Measurements from ENCODE around the gene CACNG3. TPM values are rescaled to one million over a fixed set of nuclear protein-coding genes. Genes with fewer than 3 reads are reported as not detected.
"Not testable (repeated sequence)": the region's sequence is repeated elsewhere in the genome, so short reads cannot be mapped to it uniquely, and the experiment has no call there.

The CACNG3 gene
- total RNA-seq, 2 donors from 2014 or later = not detected

DNA sequence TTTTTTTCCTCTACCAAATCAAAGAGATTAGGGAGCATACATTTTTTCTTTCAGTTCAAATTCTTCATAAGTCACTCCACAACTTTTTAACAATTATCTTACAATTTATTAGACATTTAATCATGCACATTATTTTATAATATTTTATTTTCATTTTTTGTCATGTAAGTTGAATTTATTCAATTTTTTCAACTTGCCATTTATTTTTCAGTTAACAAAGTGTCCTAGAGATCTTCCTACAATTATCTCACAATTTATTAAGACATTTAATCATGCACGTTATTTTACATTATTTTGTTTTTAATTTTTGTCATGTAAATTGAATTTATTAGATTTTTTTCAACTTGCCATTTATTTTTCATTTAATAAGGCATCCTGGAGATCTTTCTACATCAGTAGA, 16.2 kb downstream of the CACNG3 start:
- DNase-seq (no peak), ATAC-seq (no peak)
- intact Hi-C loops (cut with DNase I) = no loop called here

DNA sequence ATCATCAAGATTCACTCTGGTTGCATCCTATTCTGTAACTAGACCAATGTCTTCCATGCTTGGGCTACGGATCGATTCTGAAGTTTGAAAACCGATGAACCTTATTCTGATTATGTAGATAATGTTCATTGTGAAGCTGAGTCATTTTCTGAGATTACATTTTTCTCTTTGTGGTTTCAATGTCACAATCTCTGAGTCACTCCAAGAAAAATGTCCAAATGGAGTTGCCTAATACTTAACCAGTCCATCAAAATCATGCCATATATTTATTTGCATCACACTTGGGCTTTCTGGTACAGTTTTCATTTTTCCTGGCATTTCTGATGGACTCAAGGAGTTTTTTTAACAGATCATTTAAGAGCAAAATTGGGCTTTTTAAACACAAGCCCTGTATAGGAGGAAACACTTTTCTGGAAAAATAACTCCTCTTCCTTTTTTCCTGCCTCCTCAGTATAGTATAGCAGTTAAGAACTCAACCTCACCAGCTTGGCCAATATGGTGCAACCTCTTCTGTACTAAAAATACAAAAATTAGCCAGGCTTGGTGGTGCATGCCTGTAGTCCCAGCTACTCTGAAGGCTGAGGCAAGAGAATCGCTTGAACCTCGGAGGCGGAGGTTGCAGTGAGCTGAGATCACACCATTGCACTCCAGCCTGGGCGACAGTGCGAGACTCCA, 17.5 kb downstream of the CACNG3 start:
- no peak for ATAC-seq
- intact Hi-C loops (cut with DNase I) = no loop called here
- DNase-seq = no peak

DNA sequence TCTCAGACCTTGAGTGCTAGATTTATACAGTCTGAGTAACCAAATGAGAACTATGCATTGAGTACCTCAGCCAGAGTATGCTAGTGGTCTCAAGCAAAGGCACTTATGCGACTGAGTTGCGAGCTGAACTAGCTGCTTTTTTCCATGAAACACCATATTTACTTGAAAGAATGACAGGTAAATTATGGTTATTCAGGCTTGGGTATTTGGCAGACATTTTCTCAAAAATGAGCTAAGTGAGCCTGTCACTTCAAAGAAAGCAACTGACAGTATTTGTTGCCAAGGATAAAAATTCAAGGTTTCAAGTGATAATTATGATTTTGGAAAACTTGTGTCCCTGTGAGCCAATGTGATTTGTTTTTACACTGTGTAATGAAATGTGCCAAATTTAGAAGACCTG, 19.3 kb downstream of the CACNG3 start:
- ATAC-seq (no peak), DNase-seq (no peak)
- intact Hi-C loops (cut with DNase I) = no loop called here

DNA sequence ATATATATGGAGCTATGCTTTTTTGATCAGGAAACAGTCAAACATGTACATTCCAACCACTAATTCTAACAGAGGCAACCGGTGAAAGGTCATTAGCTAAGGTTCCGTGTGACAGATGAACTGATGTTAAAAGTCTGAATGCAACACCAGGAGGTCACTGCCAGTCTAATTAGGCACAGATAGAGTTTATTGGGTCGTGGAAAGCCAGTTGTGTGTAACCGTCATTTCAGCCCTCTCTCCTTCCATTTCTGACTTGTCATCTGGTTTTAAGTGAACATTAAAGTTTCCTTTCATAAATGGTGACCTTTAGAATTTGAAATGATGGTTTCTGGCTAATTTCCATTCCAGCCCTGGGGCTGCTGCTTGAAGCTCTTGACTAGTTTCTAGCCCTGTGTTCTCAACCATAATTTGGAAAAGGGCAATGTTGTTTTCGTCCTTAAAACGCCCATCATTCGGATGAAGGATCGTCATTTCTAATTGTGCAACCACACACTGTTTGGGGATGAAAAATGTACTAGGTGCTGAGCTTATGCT, 23.9 kb downstream of the CACNG3 start:
- ATAC-seq (no peak), DNase-seq (no peak)
- intact Hi-C loops (cut with DNase I) = no loop called here

GRCh38 chr16:24281466-24281865, 25.3 kb downstream of the CACNG3 start:
- intact Hi-C loops (cut with DNase I) = no loop called here
- no peak for ATAC-seq
- no peak for DNase-seq

DNA sequence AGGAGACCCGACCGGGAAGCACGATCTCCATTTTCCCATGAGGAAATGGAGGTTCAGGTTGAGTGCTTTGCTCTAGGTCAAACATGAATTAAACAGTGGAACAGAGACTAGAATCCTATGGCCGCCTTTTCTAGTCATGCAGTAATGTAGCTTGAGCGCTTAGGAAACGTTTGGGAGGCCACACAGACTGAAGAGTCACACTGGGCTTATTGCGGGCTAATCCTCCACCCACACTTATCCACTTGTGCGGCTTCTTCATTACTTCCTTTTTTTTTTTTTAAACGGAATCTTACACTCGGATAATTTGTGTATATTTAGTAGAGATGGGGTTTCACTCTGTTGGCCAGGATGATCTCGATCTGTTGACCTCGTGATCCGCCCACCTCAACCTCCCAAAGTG, 26.0 kb downstream of the CACNG3 start:
- no peak for DNase-seq
- intact Hi-C loops (cut with DNase I) = no loop called here
- ATAC-seq = no peak

DNA sequence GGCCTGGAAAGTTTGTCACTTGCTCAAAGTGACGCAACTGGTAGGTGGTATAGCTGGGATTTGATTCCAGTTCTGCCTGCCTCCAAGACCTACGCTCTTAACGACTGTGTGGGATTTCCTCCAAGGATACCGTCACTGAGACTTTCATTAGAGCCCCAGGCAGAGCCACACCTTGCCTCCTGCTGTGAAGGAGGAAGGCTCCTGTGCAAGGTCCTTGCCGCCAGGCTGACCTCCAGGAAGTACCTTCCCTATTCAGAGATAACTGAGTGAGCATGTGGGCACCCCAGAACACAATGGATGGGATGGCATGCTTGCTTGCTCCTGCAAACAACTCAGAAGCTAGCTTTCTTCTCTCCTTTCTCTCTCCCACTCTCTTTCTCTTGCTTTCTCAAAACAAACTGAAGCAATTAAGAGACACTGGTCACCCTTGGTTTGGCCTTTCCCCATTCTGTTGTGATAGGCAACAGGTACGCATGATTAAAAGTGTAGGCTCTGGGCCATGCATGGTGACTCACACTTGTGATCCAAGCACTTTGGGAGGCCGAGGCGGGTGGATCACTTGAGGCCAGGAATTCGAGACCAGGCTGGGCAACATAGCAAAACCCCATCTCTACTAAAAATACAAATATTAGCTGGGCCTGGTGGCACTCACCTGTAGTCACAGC, 30.7 kb downstream of the CACNG3 start:
- no peak for DNase-seq
- intact Hi-C loops (cut with DNase I) = no loop called here
- ATAC-seq = no peak

- intact Hi-C loops (cut with DNase I) = no loop called here
- DNase-seq (no peak), ATAC-seq (no peak)
Measured at GRCh38 chr16:24288516-24288915, 32.4 kb downstream of the CACNG3 start.

- ATAC-seq (no peak), DNase-seq (no peak)
- intact Hi-C loops (cut with DNase I) = no loop called here
Measured at GRCh38 chr16:24289166-24289700, 33.1 kb downstream of the CACNG3 start.

DNA sequence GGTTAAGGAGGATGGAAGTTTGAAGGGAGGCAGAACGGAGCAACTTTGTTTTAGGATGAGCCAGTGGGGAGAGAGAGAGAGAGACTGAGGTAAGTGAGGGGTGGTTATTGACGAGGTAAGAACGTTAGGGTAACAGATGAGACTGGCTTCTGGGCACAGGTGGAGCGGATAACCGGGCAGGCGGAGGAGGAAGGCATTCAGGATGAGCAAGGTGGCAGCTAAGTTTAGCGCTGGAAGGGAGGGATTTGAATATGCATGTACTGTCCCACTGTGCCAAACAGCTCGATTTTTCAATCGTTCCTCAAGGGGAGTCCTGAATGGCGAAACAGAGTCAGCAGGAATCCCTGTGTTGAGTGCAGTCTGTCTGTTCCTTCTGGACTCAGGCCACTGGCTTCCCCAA, 35.8 kb downstream of the CACNG3 start:
- intact Hi-C loops (cut with DNase I) = no loop called here
- DNase-seq = no peak
- ATAC-seq = no peak

- DNase-seq (no peak), ATAC-seq (no peak)
- intact Hi-C loops (cut with DNase I) = no loop called here
Measured at GRCh38 chr16:24294131-24294530, 38.0 kb downstream of the CACNG3 start.

GRCh38 chr16:24297375-24297774, 41.2 kb downstream of the CACNG3 start:
- intact Hi-C loops (cut with DNase I) = no loop called here
- no peak for ATAC-seq
- DNase-seq = no peak

DNA sequence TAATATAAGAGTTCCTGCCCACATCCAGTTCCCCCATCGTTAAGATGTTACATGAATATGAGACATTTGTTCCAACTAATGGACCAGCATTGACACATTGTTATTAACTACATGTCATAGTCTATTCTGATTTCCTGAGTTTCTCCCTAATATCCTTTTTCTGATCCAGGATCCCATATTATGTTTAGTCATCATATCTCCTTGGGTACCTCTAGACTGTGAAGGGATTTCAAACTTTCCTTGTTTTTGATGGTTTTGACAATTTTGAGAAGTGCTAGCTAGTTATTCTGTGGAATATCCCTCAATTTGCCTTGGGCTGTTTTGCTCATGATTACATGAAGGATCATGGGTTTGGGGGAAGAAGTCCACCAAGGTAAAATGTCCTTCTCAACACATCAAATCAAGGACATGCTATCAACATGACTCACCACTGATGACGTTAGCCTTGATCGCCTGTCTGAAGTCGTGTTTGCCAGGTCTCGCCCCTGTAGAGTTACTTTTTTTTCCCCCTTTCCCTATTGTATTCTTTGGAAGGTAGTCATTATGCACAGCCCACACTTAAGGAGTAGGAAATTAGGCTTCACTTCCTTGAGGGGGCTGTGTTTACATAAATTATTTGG, 42.5 kb downstream of the CACNG3 start:
- intact Hi-C loops (cut with DNase I) = no loop called here
- no peak for DNase-seq
- no peak for ATAC-seq

- intact Hi-C loops (cut with DNase I); DNase-seq; ATAC-seq: not testable (repeated sequence)
Measured at GRCh38 chr16:24300750-24301149, 44.6 kb downstream of the CACNG3 start.

GRCh38 chr16:24302636-24303035, 46.5 kb downstream of the CACNG3 start:
- intact Hi-C loops (cut with DNase I) = no loop called here
- DNase-seq (no peak), ATAC-seq (no peak)

DNA sequence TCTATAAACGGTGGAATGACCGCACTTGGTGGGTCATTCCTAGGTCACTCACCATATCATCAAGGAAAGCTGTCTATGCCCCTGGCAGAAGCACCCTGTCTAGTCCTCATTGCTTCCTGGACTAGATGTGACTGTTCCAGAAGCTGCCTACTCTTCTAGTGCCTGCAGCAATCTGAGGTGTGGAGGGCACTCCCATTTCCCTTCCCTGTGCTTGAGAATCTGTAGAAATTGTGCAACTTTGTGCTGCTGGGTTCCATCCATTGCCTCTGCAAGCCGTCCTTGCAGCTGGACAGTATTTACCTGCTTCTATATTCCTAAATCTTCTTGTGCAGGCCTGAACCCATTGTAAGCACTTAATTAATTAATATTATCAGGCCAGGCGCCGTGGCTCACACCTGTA, 52.1 kb downstream of the CACNG3 start:
- DNase-seq (no peak), ATAC-seq (no peak)
- intact Hi-C loops (cut with DNase I) = no loop called here

- DNase-seq = peak; percentile 28
- intact Hi-C loops (cut with DNase I) = no loop called here
- ATAC-seq = peak in 1 of 2 donors; percentile 35
Measured at GRCh38 chr16:24309258-24310142, 53.4 kb downstream of the CACNG3 start.

- intact Hi-C loops (cut with DNase I) = no loop called here
- DNase-seq (no peak), ATAC-seq (no peak)
Measured at GRCh38 chr16:24315343-24315742, 59.2 kb downstream of the CACNG3 start.

DNA sequence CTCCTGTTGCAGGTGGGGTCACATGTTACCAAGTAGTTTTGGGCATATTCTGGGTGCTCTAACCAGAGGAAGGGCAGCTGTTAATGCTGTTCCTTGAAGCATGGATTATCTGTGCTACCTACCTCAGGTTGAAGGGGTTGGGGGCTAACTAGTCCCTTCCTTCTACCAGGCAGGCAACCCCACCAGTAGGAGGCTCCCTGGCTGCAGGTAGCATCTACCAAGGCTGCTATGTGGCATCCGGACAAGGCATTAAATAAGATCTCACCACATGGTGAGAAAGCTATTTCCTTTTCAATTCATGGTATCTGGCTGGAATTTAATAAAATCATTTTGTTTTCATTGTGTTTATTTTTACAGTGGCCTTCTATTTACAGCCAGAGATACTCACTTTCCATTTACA, 62.5 kb downstream of the CACNG3 start:
- ATAC-seq (no peak), DNase-seq (no peak)
- intact Hi-C loops (cut with DNase I) = no loop called here
